ENCODE measurements around the gene IL1B.

- TF ChIP-seq CTCF (IDR thresholded peaks at IDR 0.05; ENCODE audit: extremely low read depth in 1 of 2, insufficient read depth in 1 of 2, low read depth in 1 of 2, low read length in 2 of 2) (no peak), POLR2A (IDR thresholded peaks at IDR 0.05; ENCODE audit: low read depth, low read length) (no peak), POLR2AphosphoS5 (IDR thresholded peaks at IDR 0.05; ENCODE audit: insufficient read depth, low read depth, low read length) (no peak)
These were observed 27.5 kb upstream of the IL1B start for GRCh38 chr2:112864072-112864471.
